SK-N-SH (cell line): ENCODE results near the gene CRCP. TPM values are rescaled to one million over a fixed set of nuclear protein-coding genes. Genes with fewer than 3 reads are reported as not detected.
A peak's percentile ranks its signal among the peaks of the same experiment; 100 is the strongest.

Source experiments
- CTCF ChIA-PET: fragments of 300-600, 350-600 bp; formaldehyde crosslinking; extraction: SDS; loops from one replicate; lab custom pipeline; 2021; lab: Yijun Ruan, JAX
- POLR2A ChIA-PET: fragments of 350-600 bp; sonication (Branson Sonifier 250); formaldehyde crosslinking; extraction: SDS; loops from one replicate; lab custom pipeline; 2020; ENCODE audit warnings: antibody characterized with exemption, inconsistent platforms; lab: Yijun Ruan, JAX
- DNase-seq: peaks from one replicate; pipeline ENCODE4 v3.0.0; 2012
- H2AFZ ChIP-seq: fragments of 200-600 bp; sonication (generic); 2 replicates; pipeline ENCODE4 v1.8.1; 2016; ENCODE audit warnings: antibody characterized with exemption, mild to moderate bottlenecking, low read depth
- H3F3A ChIP-seq: fragments of 200-600 bp; sonication (generic); replicated peaks from 2 replicates; pipeline ENCODE3; 2016; ENCODE audit warnings: antibody characterized with exemption, mild to moderate bottlenecking; ENCODE audit not compliant: insufficient read depth
- H3K27ac ChIP-seq, 2 experiments: fragments of 200-500 bp in 1 of 2; fragments of 200-600 bp in 1 of 2; sonication (Bioruptor generic) in 1 of 2; sonication (generic), shearing (Covaris generic) in 1 of 2; 2 replicates each; pipeline versions ENCODE4 v1.5.1 to v1.6.1; 2014 to 2016; ENCODE audit warnings: low read depth in 2 of 2, inconsistent platforms in 1 of 2, low read length in 1 of 2, mild to moderate bottlenecking in 1 of 2, mixed read lengths in 1 of 2
- H3K27me3 ChIP-seq: fragments of 200-600 bp; sonication (generic), shearing (Covaris generic); 2 replicates; pipeline ENCODE4 v1.6.1; 2016; ENCODE audit warnings: mixed run types; ENCODE audit not compliant: insufficient read depth
- H3K36me3 ChIP-seq, 2 experiments: fragments of 200-500 bp in 1 of 2; fragments of 200-600 bp in 1 of 2; sonication (Bioruptor generic) in 1 of 2; sonication (generic) in 1 of 2; replicated peaks in 1 of 2; 2 replicates each; pipeline versions ENCODE3 to v1.5.1; 2014 to 2016; ENCODE audit warnings: low read length in 1 of 2, mild to moderate bottlenecking in 1 of 2; ENCODE audit not compliant: insufficient read depth in 2 of 2, control insufficient read depth in 1 of 2
- H3K4me1 ChIP-seq, 2 experiments: fragments of 200-500 bp in 1 of 2; fragments of 200-600 bp in 1 of 2; sonication (Bioruptor generic) in 1 of 2; sonication (generic), shearing (Covaris generic) in 1 of 2; 2 replicates each; pipeline versions ENCODE4 v1.5.1 to v1.6.1; 2014 to 2016; ENCODE audit warnings: low read depth in 1 of 2, low read length in 1 of 2, mixed run types in 1 of 2; ENCODE audit not compliant: insufficient read depth in 2 of 2, control insufficient read depth in 1 of 2
- H3K4me2 ChIP-seq: fragments of 200-600 bp; sonication (generic), shearing (Covaris generic); 2 replicates; pipeline ENCODE4 v1.6.1; 2017; ENCODE audit warnings: mixed run types
- H3K4me3 ChIP-seq, 2 experiments: fragments of 200-500 bp in 1 of 2; fragments of 200-600 bp in 1 of 2; sonication (Bioruptor generic) in 1 of 2; sonication (generic), shearing (Covaris generic) in 1 of 2; 2 replicates each; pipeline versions ENCODE4 v1.5.1 to v1.8.1; 2014 to 2016; ENCODE audit warnings: low read depth in 2 of 2, inconsistent platforms in 1 of 2, low read length in 1 of 2, mild to moderate bottlenecking in 1 of 2, mixed read lengths in 1 of 2, moderate library complexity in 1 of 2
- H3K79me2 ChIP-seq: fragments of 200-600 bp; sonication (generic); 2 replicates; pipeline ENCODE4 v1.8.1; 2017; ENCODE audit warnings: mild to moderate bottlenecking; ENCODE audit not compliant: insufficient read depth
- H3K9ac ChIP-seq: fragments of 200-600 bp; sonication (generic); 2 replicates; pipeline ENCODE4 v1.6.1; 2017; ENCODE audit warnings: mixed run types
- H3K9me2 ChIP-seq: fragments of 200-600 bp; sonication (generic); 2 replicates; pipeline ENCODE4 v1.6.1; 2017; ENCODE audit warnings: mixed run types
- H3K9me3 ChIP-seq: fragments of 200-600 bp; sonication (generic); 2 replicates; pipeline ENCODE4 v1.6.1; 2017; ENCODE audit warnings: mixed run types, mild to moderate bottlenecking, moderate library complexity
- H4K20me1 ChIP-seq: fragments of 200-600 bp; sonication (generic); 2 replicates; pipeline ENCODE4 v1.6.1; 2017; ENCODE audit warnings: mild to moderate bottlenecking, mixed run types; ENCODE audit not compliant: insufficient read depth
- CHD2 ChIP-seq: fragments of 150-350 bp; IDR thresholded peaks from 2 replicates; pipeline ENCODE4 v1.6.1; 2018; ENCODE audit warnings: low read length; ENCODE audit not compliant: partially characterized antibody
- ELF1 ChIP-seq: IDR thresholded peaks from 2 replicates; pipeline ENCODE4 v1.4.0; 2012
- EP300 ChIP-seq, 2 experiments: IDR thresholded peaks; 2 replicates each; pipeline versions ENCODE4 v1.4.0 to v1.6.1; 2012; ENCODE audit warnings: borderline replicate concordance in 1 of 2, low read depth in 1 of 2, low read length in 1 of 2
- EZH2phosphoT487 ChIP-seq: fragments of 200-600 bp; sonication (generic); IDR thresholded peaks from 2 replicates; pipeline ENCODE4 v1.6.1; 2017; ENCODE audit warnings: low read depth, mixed run types, mild to moderate bottlenecking, antibody characterized with exemption, moderate library complexity, borderline replicate concordance
- FOSL2 ChIP-seq: IDR thresholded peaks from 2 replicates; pipeline ENCODE4 v1.4.0; 2012; ENCODE audit warnings: low read depth, mild to moderate bottlenecking, moderate library complexity, borderline replicate concordance
- GATA2 ChIP-seq: sonication (generic); formaldehyde crosslinking; IDR thresholded peaks from 2 replicates; pipeline ENCODE4 v1.5.0; 2020; ENCODE audit warnings: mild to moderate bottlenecking, missing genetic modification reagents
- MXI1 ChIP-seq: IDR thresholded peaks from 2 replicates; pipeline ENCODE4 v1.6.1; 2012; ENCODE audit warnings: mild to moderate bottlenecking, low read depth, low read length, improper control_type of control experiment
- NFIC ChIP-seq: IDR thresholded peaks from 2 replicates; pipeline ENCODE4 v1.4.0; 2012; ENCODE audit warnings: borderline replicate concordance
- POLR2AphosphoS5 ChIP-seq: IDR thresholded peaks from 2 replicates; pipeline ENCODE4 v1.6.1; 2012; ENCODE audit warnings: low read depth, low read length
- RCOR1 ChIP-seq: fragments of 150-350 bp; IDR thresholded peaks from 2 replicates; pipeline ENCODE4 v1.6.1; 2017; ENCODE audit warnings: antibody characterized with exemption, low read length
- RFX5 ChIP-seq: IDR thresholded peaks from 2 replicates; pipeline ENCODE4 v1.6.1; 2012; ENCODE audit warnings: mild to moderate bottlenecking, improper control_type of control experiment, low read length
- RXRA ChIP-seq: IDR thresholded peaks from 2 replicates; pipeline ENCODE4 v1.4.0; 2012; ENCODE audit warnings: low read depth, mild to moderate bottlenecking, borderline replicate concordance
- SIN3A ChIP-seq: IDR thresholded peaks from 2 replicates; pipeline ENCODE4 v1.6.1; 2012; ENCODE audit warnings: low read depth, mild to moderate bottlenecking, low read length, moderate library complexity, borderline replicate concordance
- SMC3 ChIP-seq: IDR thresholded peaks from 2 replicates; pipeline ENCODE4 v1.6.1; 2012; ENCODE audit warnings: low read depth, low read length, improper control_type of control experiment
- TAF1 ChIP-seq: IDR thresholded peaks from 2 replicates; pipeline ENCODE4 v1.6.1; 2012; ENCODE audit warnings: low read depth, mild to moderate bottlenecking, low read length, moderate library complexity, borderline replicate concordance
- TEAD4 ChIP-seq: IDR thresholded peaks from 2 replicates; pipeline ENCODE4 v1.4.0; 2012; ENCODE audit warnings: mild to moderate bottlenecking, borderline replicate concordance; ENCODE audit not compliant: insufficient read depth
- YY1 ChIP-seq: IDR thresholded peaks from 2 replicates; pipeline ENCODE4 v1.4.0; 2012; ENCODE audit warnings: low read depth, mild to moderate bottlenecking
- WGBS: methylation state at CpG from one replicate; pipeline ENCODE4 v1.1.6; 2017; ENCODE audit warnings: low lambda C conversion rate; 5-methylcytosine and 5-hydroxymethylcytosine counted together
- polyA plus RNA-seq, 3 experiments: library from polyadenylated mRNA; depleted of rRNA; stranded (reverse); fragments of >200 nt; gene quantifications; 2 replicates each; pipeline ENCODE4 v1.2.3, GENCODE V29; 2012
- TF ChIP-seq, protein P1 (sequence below): IDR thresholded peaks from 2 replicates; pipeline ENCODE4 v1.4.0; 2012; ENCODE audit warnings: low read depth
- TF ChIP-seq, protein P2 (sequence below): fragments of 200-600 bp; sonication (generic); IDR thresholded peaks from 2 replicates; pipeline ENCODE4 v1.6.1; 2017; ENCODE audit warnings: antibody characterized with exemption, mild to moderate bottlenecking, moderate library complexity
- TF ChIP-seq, protein P3 (sequence below): IDR thresholded peaks from 2 replicates; pipeline ENCODE4 v1.6.1; 2012; ENCODE audit warnings: mild to moderate bottlenecking, low read depth, low read length, moderate library complexity
- TF ChIP-seq, protein P4 (sequence below): IDR thresholded peaks from 2 replicates; pipeline ENCODE4 v1.4.0; 2012; ENCODE audit warnings: low read depth, borderline replicate concordance
- TF ChIP-seq, protein P5 (sequence below): fragments of 150-350 bp; IDR thresholded peaks from 2 replicates; pipeline ENCODE4 v1.6.1; 2016; ENCODE audit warnings: mild to moderate bottlenecking, low read depth, low read length

The CRCP gene
- polyA plus RNA-seq, 1 of the 3 experiments (the other 2 are of a cell fraction): 34.0 TPM

DNA sequence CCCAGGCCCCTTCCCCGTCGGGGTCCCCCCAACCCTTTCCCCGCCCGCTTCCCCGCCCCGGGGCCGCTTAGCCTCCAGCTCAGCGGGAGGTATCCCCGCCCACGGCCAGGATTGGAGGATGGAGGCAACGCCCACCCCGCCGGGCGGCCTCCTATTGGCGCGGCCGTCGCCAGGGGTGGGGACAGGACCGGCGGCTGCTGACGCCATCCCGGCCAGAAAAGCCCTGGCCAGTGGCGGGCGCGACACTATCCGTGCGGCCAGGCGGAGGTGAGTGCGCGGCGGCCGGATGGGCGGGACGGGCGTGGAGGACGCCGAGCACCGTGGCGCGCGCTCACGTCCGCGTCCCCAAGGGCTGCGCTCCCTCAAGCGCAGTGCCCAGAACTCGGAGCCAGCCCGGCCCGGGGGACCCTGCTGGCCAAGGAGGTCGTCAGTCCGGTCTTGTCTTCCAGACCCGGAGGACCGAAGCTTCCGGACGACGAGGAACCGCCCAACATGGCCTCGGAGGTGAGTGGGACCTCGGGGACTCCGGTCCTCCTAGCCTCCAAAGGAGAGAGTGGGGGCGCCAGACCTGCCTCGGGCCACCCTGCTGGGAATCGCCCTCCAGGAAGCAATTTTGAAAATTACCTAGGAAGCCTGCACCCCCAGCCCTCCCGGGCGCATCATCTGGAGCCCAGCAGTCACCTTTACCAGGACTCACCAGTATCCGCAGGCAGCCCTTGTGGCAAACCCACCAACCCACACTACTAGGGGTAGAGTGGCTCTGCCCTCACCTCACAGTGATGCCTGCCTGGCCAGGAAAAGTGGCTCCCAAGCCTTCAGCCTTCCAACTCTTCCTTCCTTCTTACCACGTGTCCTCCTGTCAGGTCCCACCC, 38.8 kb upstream of the CRCP start, which contains the start of gene ASL:
Gene ASL (plus strand): TSS at position 230 of the 872 bp plus-strand sequence. CDS start 263 bp downstream, at position 493.
- H3K36me3 ChIP-seq: peaks cover 0 to 3% of the 10 kb centered on the region in 2 experiments
- H3K27ac ChIP-seq: peak within 1 kb of the TSS in 1 of 2 experiments; percentile 70; a peak in 2 of 4 replicates
- ChIA-PET POLR2A (interaction anchor here (0.7 to 2.2 kb wide), 7 partner anchors 11 to 553 kb away, joined by 3 to 6 read pairs (median 3); partner anchors contain the start of genes CRCP and KCTD7), CTCF (interaction anchor here (0.9 to 2.0 kb wide), 8 partner anchors 10 to 45 kb away, joined by 3 to 5 read pairs (median 4); no protein-coding TSS in a partner anchor)
- peaks cover 28% of the 10 kb centered on the region for H3K79me2 ChIP-seq
- no peaks in the 10 kb centered on the region for H3K9me2 ChIP-seq
- peaks cover 5% of the 10 kb centered on the region for H3F3A ChIP-seq
- WGBS: under 1% methylated on average over 23 of the region's 67 CpGs
- H3K4me3 ChIP-seq: peak within 1 kb of the TSS; percentile 66 to 95
- H3K9ac ChIP-seq: peak within 1 kb of the TSS; percentile 70
- no peaks in the 10 kb centered on the region for H3K9me3 ChIP-seq
- peak within 1 kb of the TSS; percentile 97 for H2AFZ ChIP-seq
- TF ChIP-seq SMC3: no peak
- TF ChIP-seq TEAD4: no peak
- no peak for TF ChIP-seq GATA2 (CRISPR knock-in tag)
- TF ChIP-seq MXI1: peak; percentile 99
- no peak for TF ChIP-seq RXRA
- TF ChIP-seq POLR2AphosphoS5: peak; percentile 88
- TF ChIP-seq SIN3A: peak; percentile 92; the same call in 1 of the 2 replicates
- TF ChIP-seq ELF1: no peak
- no peak for TF ChIP-seq NFIC
- TF ChIP-seq RCOR1: no peak
- TF ChIP-seq, protein P1, sequence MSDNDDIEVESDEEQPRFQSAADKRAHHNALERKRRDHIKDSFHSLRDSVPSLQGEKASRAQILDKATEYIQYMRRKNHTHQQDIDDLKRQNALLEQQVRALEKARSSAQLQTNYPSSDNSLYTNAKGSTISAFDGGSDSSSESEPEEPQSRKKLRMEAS: peak; percentile 94
- peak; percentile 95 for TF ChIP-seq TAF1
- peak; percentile 60; the same call in 1 of the 2 replicates for TF ChIP-seq YY1
- peak; percentile 80 for TF ChIP-seq RFX5
- no peak for TF ChIP-seq EZH2phosphoT487
- 0 out of 4 replicates have a peak, but pooled peaks of 1 of the 2 experiments have one; percentile 19 for TF ChIP-seq EP300 (IDR thresholded peaks at IDR 0.05; ENCODE audit: borderline replicate concordance in 1 of 2, low read depth in 1 of 2, low read length in 1 of 2)
- TF ChIP-seq, protein P2, sequence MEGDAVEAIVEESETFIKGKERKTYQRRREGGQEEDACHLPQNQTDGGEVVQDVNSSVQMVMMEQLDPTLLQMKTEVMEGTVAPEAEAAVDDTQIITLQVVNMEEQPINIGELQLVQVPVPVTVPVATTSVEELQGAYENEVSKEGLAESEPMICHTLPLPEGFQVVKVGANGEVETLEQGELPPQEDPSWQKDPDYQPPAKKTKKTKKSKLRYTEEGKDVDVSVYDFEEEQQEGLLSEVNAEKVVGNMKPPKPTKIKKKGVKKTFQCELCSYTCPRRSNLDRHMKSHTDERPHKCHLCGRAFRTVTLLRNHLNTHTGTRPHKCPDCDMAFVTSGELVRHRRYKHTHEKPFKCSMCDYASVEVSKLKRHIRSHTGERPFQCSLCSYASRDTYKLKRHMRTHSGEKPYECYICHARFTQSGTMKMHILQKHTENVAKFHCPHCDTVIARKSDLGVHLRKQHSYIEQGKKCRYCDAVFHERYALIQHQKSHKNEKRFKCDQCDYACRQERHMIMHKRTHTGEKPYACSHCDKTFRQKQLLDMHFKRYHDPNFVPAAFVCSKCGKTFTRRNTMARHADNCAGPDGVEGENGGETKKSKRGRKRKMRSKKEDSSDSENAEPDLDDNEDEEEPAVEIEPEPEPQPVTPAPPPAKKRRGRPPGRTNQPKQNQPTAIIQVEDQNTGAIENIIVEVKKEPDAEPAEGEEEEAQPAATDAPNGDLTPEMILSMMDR: peak; percentile 20
- TF ChIP-seq, protein P3, sequence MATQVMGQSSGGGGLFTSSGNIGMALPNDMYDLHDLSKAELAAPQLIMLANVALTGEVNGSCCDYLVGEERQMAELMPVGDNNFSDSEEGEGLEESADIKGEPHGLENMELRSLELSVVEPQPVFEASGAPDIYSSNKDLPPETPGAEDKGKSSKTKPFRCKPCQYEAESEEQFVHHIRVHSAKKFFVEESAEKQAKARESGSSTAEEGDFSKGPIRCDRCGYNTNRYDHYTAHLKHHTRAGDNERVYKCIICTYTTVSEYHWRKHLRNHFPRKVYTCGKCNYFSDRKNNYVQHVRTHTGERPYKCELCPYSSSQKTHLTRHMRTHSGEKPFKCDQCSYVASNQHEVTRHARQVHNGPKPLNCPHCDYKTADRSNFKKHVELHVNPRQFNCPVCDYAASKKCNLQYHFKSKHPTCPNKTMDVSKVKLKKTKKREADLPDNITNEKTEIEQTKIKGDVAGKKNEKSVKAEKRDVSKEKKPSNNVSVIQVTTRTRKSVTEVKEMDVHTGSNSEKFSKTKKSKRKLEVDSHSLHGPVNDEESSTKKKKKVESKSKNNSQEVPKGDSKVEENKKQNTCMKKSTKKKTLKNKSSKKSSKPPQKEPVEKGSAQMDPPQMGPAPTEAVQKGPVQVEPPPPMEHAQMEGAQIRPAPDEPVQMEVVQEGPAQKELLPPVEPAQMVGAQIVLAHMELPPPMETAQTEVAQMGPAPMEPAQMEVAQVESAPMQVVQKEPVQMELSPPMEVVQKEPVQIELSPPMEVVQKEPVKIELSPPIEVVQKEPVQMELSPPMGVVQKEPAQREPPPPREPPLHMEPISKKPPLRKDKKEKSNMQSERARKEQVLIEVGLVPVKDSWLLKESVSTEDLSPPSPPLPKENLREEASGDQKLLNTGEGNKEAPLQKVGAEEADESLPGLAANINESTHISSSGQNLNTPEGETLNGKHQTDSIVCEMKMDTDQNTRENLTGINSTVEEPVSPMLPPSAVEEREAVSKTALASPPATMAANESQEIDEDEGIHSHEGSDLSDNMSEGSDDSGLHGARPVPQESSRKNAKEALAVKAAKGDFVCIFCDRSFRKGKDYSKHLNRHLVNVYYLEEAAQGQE: no peak
- peak; percentile 60 for TF ChIP-seq CHD2
- TF ChIP-seq, protein P4, sequence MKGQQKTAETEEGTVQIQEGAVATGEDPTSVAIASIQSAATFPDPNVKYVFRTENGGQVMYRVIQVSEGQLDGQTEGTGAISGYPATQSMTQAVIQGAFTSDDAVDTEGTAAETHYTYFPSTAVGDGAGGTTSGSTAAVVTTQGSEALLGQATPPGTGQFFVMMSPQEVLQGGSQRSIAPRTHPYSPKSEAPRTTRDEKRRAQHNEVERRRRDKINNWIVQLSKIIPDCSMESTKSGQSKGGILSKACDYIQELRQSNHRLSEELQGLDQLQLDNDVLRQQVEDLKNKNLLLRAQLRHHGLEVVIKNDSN: no peak
- no peak; the same call in 1 of the 2 replicates for TF ChIP-seq FOSL2
- TF ChIP-seq, protein P5, sequence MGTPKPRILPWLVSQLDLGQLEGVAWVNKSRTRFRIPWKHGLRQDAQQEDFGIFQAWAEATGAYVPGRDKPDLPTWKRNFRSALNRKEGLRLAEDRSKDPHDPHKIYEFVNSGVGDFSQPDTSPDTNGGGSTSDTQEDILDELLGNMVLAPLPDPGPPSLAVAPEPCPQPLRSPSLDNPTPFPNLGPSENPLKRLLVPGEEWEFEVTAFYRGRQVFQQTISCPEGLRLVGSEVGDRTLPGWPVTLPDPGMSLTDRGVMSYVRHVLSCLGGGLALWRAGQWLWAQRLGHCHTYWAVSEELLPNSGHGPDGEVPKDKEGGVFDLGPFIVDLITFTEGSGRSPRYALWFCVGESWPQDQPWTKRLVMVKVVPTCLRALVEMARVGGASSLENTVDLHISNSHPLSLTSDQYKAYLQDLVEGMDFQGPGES: no peak
- peak within 1 kb of the TSS; percentile 86 for H3K4me2 ChIP-seq
- DNase-seq: peak; percentile 100
- H3K4me1 ChIP-seq: peaks cover 4 to 19% of the 10 kb centered on the region in 2 experiments; a peak in 1 of 4 replicates
- no peaks in the 10 kb centered on the region for H3K27me3 ChIP-seq
- no peaks in the 10 kb centered on the region for H4K20me1 ChIP-seq
